ENCODE measurements around the gene MED12L. TPM values are rescaled to one million over a fixed set of nuclear protein-coding genes. Genes with fewer than 3 reads are reported as not detected.

The MED12L gene
- total RNA-seq, 2 experiments from 2014 or later = 12.6 to 32.7 TPM

DNA sequence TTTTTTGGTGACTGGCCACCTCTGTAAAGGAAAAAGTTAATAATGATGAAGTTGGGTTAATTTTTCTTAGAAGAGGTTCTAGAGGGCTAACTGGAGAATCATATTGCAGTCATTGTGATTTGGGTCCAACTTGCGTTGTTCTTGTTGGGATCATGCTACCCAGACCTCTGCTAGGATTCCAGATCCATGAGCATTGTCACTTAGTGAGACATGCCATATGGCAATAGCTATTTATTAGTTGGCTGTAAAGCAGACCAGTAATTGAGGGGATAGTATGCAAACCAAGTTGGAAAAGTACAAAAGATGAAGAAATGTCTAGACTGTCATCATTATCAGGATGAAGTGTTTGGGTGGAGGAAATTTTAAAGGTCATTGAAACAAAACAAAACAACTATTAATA is 329.8 kb downstream of the MED12L start:
- CTCF ChIA-PET (ENCODE audit: unreplicated experiment) = no interaction called here
- intact Hi-C loops (cut with micrococcal nuclease; ENCODE audit: unreplicated experiment) = no loop called here

DNA sequence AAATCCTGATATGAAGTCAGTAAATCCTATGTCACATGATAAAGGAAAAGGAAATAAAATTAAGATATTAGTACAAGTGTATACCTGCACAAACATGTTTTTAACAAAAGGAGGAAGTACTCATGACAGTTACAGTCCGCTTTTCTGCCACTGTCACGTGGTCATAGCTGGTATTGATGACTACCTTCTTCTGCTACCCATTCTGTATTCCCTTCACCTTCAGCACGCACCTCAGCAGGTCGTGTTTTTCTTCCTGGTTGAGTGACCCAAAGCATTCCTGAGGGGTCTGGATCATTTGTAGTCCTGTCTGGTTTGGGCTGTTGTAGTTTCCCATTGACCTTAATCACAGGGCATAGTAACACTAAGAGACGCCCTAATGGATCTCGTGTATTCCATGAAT is 334.3 kb downstream of the MED12L start:
- Histone ChIP-seq H3K27ac (ENCODE audit: low read depth, low read length, poor library complexity, severe bottlenecking) (no peak overlapping the region), H2AFZ (ENCODE audit: low read length) (no peak overlapping the region), H3K9me3 (ENCODE audit: low read length) (no peaks in the 10 kb centered on the region), H3K79me2 (ENCODE audit: insufficient read depth, low read depth, low read length) (no peaks in the 10 kb centered on the region), H3K4me1 (ENCODE audit: insufficient read depth, low read length, poor library complexity, severe bottlenecking) (no peaks in the 10 kb centered on the region), H3K9me2 (ENCODE audit: insufficient read depth, low read length) (no peaks in the 10 kb centered on the region), H3K4me3 (ENCODE audit: low read depth, low read length, poor library complexity, severe bottlenecking) (no peak overlapping the region), H3K4me2 (ENCODE audit: low read length) (no peak overlapping the region), H4K20me1 (ENCODE audit: insufficient read depth, low read length) (no peaks in the 10 kb centered on the region), H3K36me3 (ENCODE audit: insufficient read depth, low read length) (no peaks in the 10 kb centered on the region)
- ChIA-PET CTCF (ENCODE audit: unreplicated experiment) (no interaction called here), POLR2A (no interaction called here)
- intact Hi-C loops (cut with micrococcal nuclease; ENCODE audit: unreplicated experiment) = no loop called here
- BruUV-seq (replicated peaks) = no TSS peak
- no peak for DNase-seq (ENCODE audit: low spot score)
- TF ChIP-seq, protein P1, sequence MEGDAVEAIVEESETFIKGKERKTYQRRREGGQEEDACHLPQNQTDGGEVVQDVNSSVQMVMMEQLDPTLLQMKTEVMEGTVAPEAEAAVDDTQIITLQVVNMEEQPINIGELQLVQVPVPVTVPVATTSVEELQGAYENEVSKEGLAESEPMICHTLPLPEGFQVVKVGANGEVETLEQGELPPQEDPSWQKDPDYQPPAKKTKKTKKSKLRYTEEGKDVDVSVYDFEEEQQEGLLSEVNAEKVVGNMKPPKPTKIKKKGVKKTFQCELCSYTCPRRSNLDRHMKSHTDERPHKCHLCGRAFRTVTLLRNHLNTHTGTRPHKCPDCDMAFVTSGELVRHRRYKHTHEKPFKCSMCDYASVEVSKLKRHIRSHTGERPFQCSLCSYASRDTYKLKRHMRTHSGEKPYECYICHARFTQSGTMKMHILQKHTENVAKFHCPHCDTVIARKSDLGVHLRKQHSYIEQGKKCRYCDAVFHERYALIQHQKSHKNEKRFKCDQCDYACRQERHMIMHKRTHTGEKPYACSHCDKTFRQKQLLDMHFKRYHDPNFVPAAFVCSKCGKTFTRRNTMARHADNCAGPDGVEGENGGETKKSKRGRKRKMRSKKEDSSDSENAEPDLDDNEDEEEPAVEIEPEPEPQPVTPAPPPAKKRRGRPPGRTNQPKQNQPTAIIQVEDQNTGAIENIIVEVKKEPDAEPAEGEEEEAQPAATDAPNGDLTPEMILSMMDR (conservative IDR thresholded peaks at IDR 0.05; ENCODE audit: low read length) = no peak
- no peak for TF ChIP-seq EZH2phosphoT487 (IDR thresholded peaks at IDR 0.05; ENCODE audit: borderline replicate concordance, low read depth, low read length)

More for the DNA sequence above, 329.8 kb downstream of the MED12L start:
- Histone ChIP-seq H3K9me3 (ENCODE audit: low read length) (no peaks in the 10 kb centered on the region), H2AFZ (ENCODE audit: low read length) (no peak overlapping the region), H4K20me1 (ENCODE audit: insufficient read depth, low read length) (no peaks in the 10 kb centered on the region), H3K4me2 (ENCODE audit: low read length) (no peak overlapping the region), H3K27ac (ENCODE audit: low read depth, low read length, poor library complexity, severe bottlenecking) (no peak overlapping the region), H3K79me2 (ENCODE audit: insufficient read depth, low read depth, low read length) (no peaks in the 10 kb centered on the region), H3K4me3 (ENCODE audit: low read depth, low read length, poor library complexity, severe bottlenecking) (no peak overlapping the region), H3K4me1 (ENCODE audit: insufficient read depth, low read length, poor library complexity, severe bottlenecking) (no peaks in the 10 kb centered on the region), H3K36me3 (ENCODE audit: insufficient read depth, low read length) (peaks cover 14% of the 10 kb centered on the region), H3K9me2 (ENCODE audit: insufficient read depth, low read length) (no peaks in the 10 kb centered on the region)
- no peak for DNase-seq (ENCODE audit: low spot score)
- TF ChIP-seq, protein P1 (conservative IDR thresholded peaks at IDR 0.05; ENCODE audit: low read length) = no peak
- TF ChIP-seq EZH2phosphoT487 (IDR thresholded peaks at IDR 0.05; ENCODE audit: borderline replicate concordance, low read depth, low read length) = no peak
- POLR2A ChIA-PET = interaction anchor here (0.6 to 1.3 kb wide), 2 partner anchors 9 to 27 kb away, joined by 3 to 6 read pairs; no protein-coding TSS in a partner anchor
- BruUV-seq (replicated peaks) = no TSS peak

DNA sequence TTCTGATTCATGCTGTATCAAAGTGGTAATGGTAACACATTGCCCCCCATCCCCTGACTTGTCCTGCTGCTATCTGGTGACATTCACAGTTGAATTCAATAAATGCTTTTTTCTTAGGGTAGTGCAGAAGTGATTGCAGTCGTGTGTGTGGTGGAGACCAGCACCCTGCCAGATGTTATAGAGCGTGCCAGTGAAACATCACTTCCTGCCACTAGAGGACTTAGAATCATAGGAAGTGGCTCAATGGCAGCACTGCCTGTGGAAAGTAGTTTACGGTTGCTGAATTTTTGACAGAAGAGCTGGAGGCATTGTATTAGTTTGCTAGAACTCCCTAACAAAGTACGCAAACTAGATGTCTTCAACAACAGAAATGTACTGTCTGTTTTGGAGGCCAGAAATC is 336.5 kb downstream of the MED12L start:
- peaks cover 16% of the 10 kb centered on the region for H3K4me1 ChIP-seq (ENCODE audit: insufficient read depth, low read length, poor library complexity, severe bottlenecking)
- no peak overlapping the region for H3K4me2 ChIP-seq (ENCODE audit: low read length)
- intact Hi-C loops (cut with micrococcal nuclease; ENCODE audit: unreplicated experiment) = no loop called here
- CTCF ChIA-PET (ENCODE audit: unreplicated experiment) = no interaction called here
- no peak for TF ChIP-seq EZH2phosphoT487 (IDR thresholded peaks at IDR 0.05; ENCODE audit: borderline replicate concordance, low read depth, low read length)
- TF ChIP-seq, protein P1 (conservative IDR thresholded peaks at IDR 0.05; ENCODE audit: low read length) = peak; percentile 57
- POLR2A ChIA-PET = interaction anchor here (0.6 to 1.1 kb wide), 2 partner anchors 19 to 1174 kb away, joined by 3 read pairs; no protein-coding TSS in a partner anchor
- H3K9me2 ChIP-seq (ENCODE audit: insufficient read depth, low read length) = no peaks in the 10 kb centered on the region
- no peaks in the 10 kb centered on the region for H3K79me2 ChIP-seq (ENCODE audit: insufficient read depth, low read depth, low read length)
- peak; percentile 35 for DNase-seq (ENCODE audit: low spot score)
- 0 out of 2 replicates have a peak overlapping the region, but pooled peaks have one; percentile 21 for H2AFZ ChIP-seq (ENCODE audit: low read length)
- H3K36me3 ChIP-seq (ENCODE audit: insufficient read depth, low read length) = no peaks in the 10 kb centered on the region
- BruUV-seq (replicated peaks) = no TSS peak
- no peak overlapping the region for H3K4me3 ChIP-seq (ENCODE audit: low read depth, low read length, poor library complexity, severe bottlenecking)
- no peaks in the 10 kb centered on the region for H4K20me1 ChIP-seq (ENCODE audit: insufficient read depth, low read length)
- H3K27ac ChIP-seq (ENCODE audit: low read depth, low read length, poor library complexity, severe bottlenecking) = no peak overlapping the region
- H3K9me3 ChIP-seq (ENCODE audit: low read length) = no peaks in the 10 kb centered on the region

Measured in OCI-LY7 (cell line).